ENCODE data around the gene PLD2.

GRCh38 chr17:4780325-4780955 lies 26.5 kb upstream of the PLD2 start:
- no peak for TF ChIP-seq POLR2A (IDR thresholded peaks at IDR 0.05)
- no peak for TF ChIP-seq CTCF (IDR thresholded peaks at IDR 0.05)

Measured in body of pancreas (tissue), 4 donors.